ENCODE data around the gene CALN1.

The CALN1 gene

DNA sequence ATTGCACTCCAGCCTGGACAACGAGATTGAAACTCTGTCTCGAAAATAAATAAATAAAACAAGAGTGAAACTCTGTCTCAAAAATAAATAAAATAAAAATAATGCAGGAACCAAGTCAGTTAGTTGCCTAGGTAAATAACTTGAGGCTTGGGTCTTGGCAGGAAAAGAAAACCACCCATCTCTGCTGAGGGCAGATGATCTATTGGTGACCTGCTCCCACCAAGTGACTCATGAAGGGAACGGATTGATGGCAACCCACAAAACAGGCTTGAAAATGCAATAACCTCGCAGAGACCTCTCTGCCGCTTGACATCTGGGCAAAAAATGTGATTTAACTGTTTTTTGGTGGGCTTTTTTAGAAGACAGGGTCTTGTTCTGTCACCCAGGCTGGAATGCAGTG, 86.6 kb downstream of the CALN1 start:
- no peak for DNase-seq (ENCODE audit: low read depth)

GRCh38 chr7:72321637-72322036, 90.5 kb downstream of the CALN1 start:
- DNase-seq (ENCODE audit: low read depth): no peak

- DNase-seq (ENCODE audit: low read depth): no peak
Observed at GRCh38 chr7:72321081-72321480, 91.1 kb downstream of the CALN1 start.

- no peak for DNase-seq (ENCODE audit: low read depth)
Observed at GRCh38 chr7:72317341-72317740, 94.8 kb downstream of the CALN1 start.

GRCh38 chr7:72316148-72316547, 96.0 kb downstream of the CALN1 start:
- no peak for DNase-seq (ENCODE audit: low read depth)

GRCh38 chr7:72313906-72314305, 98.2 kb downstream of the CALN1 start:
- no peak for DNase-seq (ENCODE audit: low read depth)

GRCh38 chr7:72310301-72310700, 101.8 kb downstream of the CALN1 start:
- no peak for DNase-seq (ENCODE audit: low read depth)

DNA sequence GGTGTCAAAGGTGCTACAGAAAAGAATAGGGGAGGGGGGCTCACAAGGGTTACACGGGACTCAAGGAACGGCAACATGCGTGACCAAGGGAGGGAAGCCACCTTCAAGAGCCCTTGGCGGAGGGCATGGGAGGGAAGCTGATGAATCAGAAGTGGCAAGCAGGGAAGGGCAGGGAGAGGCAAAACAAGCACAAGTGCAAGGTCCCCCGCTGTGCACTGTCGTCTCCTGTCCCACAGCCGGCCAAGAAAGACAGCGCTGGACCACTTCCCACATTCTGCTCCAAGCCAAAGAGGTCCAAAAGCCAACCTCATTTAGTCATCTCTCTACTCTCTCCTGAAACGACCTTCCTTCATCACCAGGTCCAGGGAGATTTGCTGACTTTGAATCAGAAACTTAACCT, 102.7 kb downstream of the CALN1 start:
- no peak for DNase-seq (ENCODE audit: low read depth)

- DNase-seq (ENCODE audit: low read depth): no peak
Observed at GRCh38 chr7:72308986-72309385, 103.2 kb downstream of the CALN1 start.

DNA sequence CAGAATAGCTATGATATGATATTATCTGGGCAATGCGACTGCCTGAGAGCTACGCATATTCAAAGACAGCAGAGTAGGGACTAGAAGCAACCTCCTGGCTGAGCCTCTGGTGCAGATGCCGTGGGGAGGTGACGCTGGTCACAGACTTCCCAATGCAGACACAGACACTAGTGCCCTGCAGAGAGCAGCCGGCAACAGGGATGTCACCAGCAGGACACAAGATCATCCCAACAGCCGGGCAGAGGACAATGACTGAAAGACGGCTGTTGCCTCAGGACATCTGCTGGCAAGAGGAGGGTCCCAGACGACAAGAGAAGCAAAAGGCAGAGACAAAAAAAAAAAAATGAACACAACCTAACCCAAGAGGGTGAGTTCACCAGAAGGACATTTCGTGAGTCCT, 104.6 kb downstream of the CALN1 start:
- DNase-seq (ENCODE audit: low read depth): no peak

DNA sequence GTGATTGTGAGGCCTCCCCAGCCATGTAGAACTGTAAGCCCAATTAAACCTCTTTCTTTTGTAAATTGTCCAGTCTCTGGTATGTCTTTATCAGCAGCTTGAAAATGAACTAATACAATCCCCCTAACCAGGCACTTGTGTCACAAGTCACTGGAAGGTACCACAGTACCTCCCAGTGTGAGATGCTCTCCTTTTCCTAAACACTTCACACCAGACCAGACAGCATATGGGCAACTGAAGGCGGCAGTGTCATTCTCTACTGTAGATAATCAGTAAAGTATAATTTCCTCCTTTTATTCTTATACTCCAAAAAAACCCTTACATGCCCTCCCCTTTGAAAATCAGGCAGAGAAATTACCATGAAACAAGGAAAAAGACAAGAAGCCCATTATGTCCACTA, 113.2 kb downstream of the CALN1 start:
- no peak for DNase-seq (ENCODE audit: low read depth)

- no peak for DNase-seq (ENCODE audit: low read depth)
Observed at GRCh38 chr7:72298091-72298490, 114.0 kb downstream of the CALN1 start.

- DNase-seq (ENCODE audit: low read depth): no peak
Observed at GRCh38 chr7:72297636-72298035, 114.5 kb downstream of the CALN1 start.

DNA sequence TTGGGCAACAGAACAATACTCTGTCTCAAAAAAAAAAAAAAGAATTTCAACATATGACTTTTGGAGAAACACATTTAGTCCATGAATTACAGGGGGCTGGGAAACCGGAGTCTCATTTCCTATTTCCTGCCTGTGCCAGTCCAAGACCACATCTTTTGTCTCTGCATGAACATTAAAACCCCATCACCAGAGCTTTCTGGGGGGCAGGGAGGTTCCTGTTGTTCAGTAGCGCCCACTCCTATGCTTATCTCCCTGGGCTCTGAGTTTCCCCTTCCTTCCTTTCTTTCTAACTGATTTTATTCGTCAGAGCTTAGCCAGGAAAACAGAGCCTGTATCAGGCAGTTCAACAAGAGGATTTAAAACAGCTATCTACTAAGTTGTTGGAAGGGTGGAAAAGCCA, 119.3 kb downstream of the CALN1 start:
- no peak for DNase-seq (ENCODE audit: low read depth)

GRCh38 chr7:72292118-72292517, 120.0 kb downstream of the CALN1 start:
- DNase-seq (ENCODE audit: low read depth): no peak

DNA sequence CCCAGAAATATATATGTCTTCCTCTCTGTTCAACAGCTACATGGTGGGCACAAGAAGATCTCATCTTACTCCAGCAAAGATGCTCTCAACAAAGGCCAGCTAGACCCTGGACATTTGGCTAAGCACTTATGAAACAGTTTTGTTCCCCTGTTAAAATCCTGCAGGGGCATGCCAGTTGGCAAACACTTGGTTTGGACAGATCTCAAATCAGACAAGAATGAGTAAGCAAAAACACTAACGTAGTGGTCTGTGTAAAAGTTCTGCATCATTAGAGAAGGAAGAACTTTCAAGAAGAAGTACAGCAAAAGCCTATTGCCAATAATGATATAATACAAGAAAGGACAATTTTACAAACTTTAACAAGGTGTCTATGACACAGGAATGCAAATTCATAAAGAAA, 125.6 kb downstream of the CALN1 start:
- no peak for DNase-seq (ENCODE audit: low read depth)

GRCh38 chr7:72283309-72283708, 128.8 kb downstream of the CALN1 start:
- no peak for DNase-seq (ENCODE audit: low read depth)

- no peak for DNase-seq (ENCODE audit: low read depth)
Observed at GRCh38 chr7:72281308-72281707, 130.8 kb downstream of the CALN1 start.

GRCh38 chr7:72279203-72279602, 132.9 kb downstream of the CALN1 start:
- no peak for DNase-seq (ENCODE audit: low read depth)

DNA sequence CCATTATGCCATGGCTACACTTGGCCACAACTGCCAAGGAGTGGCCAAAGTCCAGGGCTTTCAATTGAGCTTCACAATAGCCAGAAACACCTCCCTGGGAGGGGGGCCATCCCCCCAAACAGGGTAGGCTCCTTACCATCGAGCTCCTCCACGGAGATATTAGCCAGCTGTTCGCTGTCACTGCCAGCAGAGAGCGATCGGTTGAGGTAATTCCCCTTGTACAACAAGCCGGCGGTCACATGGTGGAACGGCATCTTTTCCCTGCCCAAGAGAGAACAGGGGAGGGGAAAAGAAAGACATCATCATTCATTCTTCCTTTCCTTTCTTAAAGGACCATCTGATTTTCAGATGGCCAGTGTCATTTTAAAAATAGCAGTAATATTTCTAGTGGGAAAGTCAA, 133.6 kb downstream of the CALN1 start:
- no peak for DNase-seq (ENCODE audit: low read depth)

- DNase-seq (ENCODE audit: low read depth): no peak
Observed at GRCh38 chr7:72275382-72276070, 136.6 kb downstream of the CALN1 start.

GRCh38 chr7:72272479-72272878, 139.7 kb downstream of the CALN1 start:
- no peak for DNase-seq (ENCODE audit: low read depth)

- no peak for DNase-seq (ENCODE audit: low read depth)
Observed at GRCh38 chr7:72268796-72269195, 143.3 kb downstream of the CALN1 start.

- DNase-seq (ENCODE audit: low read depth): no peak
Observed at GRCh38 chr7:72268090-72268489, 144.0 kb downstream of the CALN1 start.

Data from stromal cell of bone marrow (primary cell).